ENCODE results near the gene ARFGEF3.
"Not testable (repeated sequence)": the region's sequence is repeated elsewhere in the genome, so short reads cannot be mapped to it uniquely, and the experiment has no call there.

ARFGEF3 gene

GRCh38 chr6:138309695-138310094 is 148.0 kb downstream of the ARFGEF3 start:
- no peak for DNase-seq

DNA sequence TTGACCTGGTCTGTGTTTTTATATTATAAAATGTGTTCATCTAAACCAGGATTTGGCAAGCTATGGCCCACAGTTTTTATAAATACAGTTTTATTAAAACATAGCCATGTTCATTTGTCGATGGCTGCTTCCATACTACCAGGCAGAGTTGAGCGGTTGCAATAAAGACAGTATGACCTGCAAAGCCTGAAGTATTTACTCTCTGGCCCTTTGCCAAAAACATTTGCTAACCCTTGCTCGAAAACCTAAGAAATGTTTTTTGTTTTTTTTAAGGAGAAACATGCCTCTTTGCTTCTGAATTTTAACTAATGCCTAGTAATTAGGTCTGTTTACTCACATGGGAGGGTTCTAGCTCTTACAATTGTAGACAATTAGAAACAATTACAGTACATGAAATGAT is 148.6 kb downstream of the ARFGEF3 start:
- DNase-seq: no peak

- DNase-seq: no peak
These were observed 149.1 kb downstream of the ARFGEF3 start for GRCh38 chr6:138310821-138311220.

- no peak for DNase-seq
These were observed 149.5 kb downstream of the ARFGEF3 start for GRCh38 chr6:138311268-138311667.

GRCh38 chr6:138318741-138319375 is 157.1 kb downstream of the ARFGEF3 start:
- DNase-seq: no peak

- no peak for DNase-seq
These were observed 160.2 kb downstream of the ARFGEF3 start for GRCh38 chr6:138321934-138322333.

GRCh38 chr6:138323821-138324220 is 162.1 kb downstream of the ARFGEF3 start:
- no peak for DNase-seq

DNA sequence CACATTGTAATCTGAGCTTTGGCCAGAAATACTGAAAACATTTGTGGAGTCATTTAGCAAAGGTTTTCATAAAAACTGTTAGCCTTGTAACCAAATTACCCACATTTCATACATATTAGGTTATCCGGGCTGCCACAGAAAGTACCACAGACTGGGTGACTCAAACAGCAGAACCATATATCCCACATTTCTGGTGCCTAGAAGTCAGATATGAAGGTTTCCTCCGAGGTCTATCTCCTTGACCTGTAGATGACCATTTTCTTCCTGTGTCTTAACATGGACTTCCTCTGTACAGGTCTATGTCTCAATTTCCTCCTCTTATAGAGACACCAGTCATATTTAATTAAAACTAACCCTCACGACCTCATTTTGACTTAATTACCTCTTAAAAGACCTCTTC is 166.5 kb downstream of the ARFGEF3 start:
- DNase-seq: no peak

- DNase-seq: no peak
These were observed 169.0 kb downstream of the ARFGEF3 start for GRCh38 chr6:138330763-138331162.

DNA sequence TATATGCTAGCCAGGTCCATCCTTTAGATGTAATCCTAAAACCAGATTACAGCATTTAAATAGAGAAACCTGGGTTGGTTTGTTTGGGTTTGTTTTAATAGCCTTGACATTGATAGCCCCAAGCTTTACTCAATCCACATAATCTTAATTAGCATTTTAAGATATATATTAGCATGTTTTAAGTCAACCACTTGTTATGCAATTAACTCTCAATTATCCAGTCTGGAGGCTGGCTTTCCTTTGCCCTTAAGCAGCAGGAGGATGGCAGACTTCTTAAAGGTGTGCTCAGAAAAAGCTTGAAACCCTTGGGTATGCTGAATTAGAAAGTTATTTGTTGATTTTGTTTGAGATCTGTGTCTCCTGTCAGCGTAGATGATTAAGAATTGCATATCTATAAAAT is 169.7 kb downstream of the ARFGEF3 start:
- DNase-seq: no peak

DNA sequence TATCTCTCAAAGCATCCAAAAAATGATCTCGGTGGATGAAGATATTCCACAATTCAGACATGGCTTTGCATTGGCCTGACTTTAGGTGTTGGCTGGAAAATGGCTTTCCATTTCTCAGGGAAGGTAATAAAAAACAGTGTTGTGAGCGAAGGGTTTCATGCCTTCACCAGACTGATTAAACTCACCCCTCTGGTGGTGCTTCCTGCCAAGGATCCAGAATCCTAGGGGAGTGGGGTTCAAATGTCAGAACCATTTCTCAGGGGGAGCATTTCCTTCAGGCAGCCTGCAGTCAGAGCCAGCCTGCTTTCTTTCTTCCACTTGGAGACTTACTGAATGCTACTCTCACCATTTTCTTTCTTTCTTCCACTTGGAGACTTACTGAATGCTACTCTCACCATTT is 170.2 kb downstream of the ARFGEF3 start:
- no peak for DNase-seq

GRCh38 chr6:138334000-138334399 is 172.3 kb downstream of the ARFGEF3 start:
- no peak for DNase-seq

DNA sequence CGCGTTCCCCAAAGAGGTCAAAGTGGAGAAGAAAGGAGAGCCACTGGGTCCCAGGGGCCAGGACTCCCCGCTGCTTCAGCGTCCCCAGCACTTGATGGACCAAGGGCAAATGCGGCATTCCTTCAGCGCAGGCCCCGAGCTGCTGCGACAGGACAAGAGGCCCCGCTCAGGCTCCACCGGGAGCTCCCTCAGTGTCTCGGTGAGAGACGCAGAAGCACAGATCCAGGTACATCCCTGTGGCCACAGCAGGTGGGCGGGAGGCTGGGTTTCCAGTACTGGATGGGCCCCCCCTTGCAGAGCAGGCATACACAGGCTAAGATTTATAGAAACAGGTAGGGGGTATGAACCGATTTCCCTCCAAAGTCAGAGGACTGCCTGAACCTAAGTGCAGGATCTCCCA is 173.2 kb downstream of the ARFGEF3 start:
- no peak for DNase-seq

GRCh38 chr6:138336221-138336620 is 174.5 kb downstream of the ARFGEF3 start:
- no peak for DNase-seq

GRCh38 chr6:138337076-138337475 is 175.3 kb downstream of the ARFGEF3 start:
- no peak for DNase-seq

GRCh38 chr6:138339024-138339423 is 177.3 kb downstream of the ARFGEF3 start:
- DNase-seq: no peak

- DNase-seq: no peak
These were observed 179.4 kb downstream of the ARFGEF3 start for GRCh38 chr6:138341176-138341575.

GRCh38 chr6:138343112-138343511 is 181.4 kb downstream of the ARFGEF3 start:
- no peak for DNase-seq

GRCh38 chr6:138345565-138346285 is 184.0 kb downstream of the ARFGEF3 start:
- DNase-seq: no peak

GRCh38 chr6:138346302-138347195 is 184.8 kb downstream of the ARFGEF3 start:
- no peak for DNase-seq

DNA sequence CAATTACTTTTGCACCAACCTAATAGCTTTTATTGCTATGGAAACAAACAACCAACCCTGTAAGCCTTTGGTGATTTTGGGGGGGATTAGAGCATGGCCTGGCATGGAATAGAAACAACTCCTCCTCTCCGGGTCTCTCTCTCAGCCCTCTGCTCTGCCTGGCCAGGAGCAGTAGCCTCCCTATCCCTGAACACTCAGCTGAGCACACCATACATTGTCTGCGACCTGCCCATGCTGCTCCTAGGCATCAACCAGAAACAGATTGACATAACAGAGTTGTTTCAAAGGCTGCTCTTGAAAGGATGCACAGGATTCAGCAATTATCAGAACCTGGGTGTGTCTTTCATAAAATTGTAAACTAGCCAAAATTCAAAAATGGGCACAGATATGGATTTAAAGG is 186.1 kb downstream of the ARFGEF3 start:
- no peak for DNase-seq

DNA sequence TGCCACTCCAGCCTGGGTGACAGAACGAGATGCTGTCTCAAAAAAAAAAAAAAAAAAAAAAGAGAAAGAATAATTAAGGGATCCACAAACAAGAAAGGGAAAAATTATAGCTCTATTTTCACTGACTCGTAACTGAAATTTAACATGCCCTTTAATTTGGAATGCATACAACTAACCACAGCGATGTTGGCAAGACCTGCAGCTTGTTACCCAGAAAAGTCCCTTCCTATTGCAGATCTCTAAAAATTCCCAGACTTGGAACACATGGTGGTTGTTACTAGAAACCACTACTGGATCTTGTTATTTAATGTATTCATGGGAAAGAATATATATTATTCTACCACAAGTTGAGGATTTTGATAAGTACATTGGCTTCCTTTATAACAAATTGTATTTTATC is 188.2 kb downstream of the ARFGEF3 start:
- DNase-seq: no peak

GRCh38 chr6:138357928-138358327 is 196.2 kb downstream of the ARFGEF3 start:
- DNase-seq: no peak

- not testable (repeated sequence) for DNase-seq
These were observed 206.9 kb downstream of the ARFGEF3 start for GRCh38 chr6:138368684-138369083.
